SK-N-SH (cell line): ENCODE data around the gene POP4. TPM values are rescaled to one million over a fixed set of nuclear protein-coding genes. Genes with fewer than 3 reads are reported as not detected.
"Not testable (repeated sequence)": the region's sequence is repeated elsewhere in the genome, so short reads cannot be mapped to it uniquely, and the experiment has no call there.

Experiments used
- CTCF ChIA-PET: fragments of 300-600, 350-600 bp; formaldehyde crosslinking; extraction: SDS; loops from one replicate; lab custom pipeline; 2021; lab: Yijun Ruan, JAX
- POLR2A ChIA-PET: fragments of 350-600 bp; sonication (Branson Sonifier 250); formaldehyde crosslinking; extraction: SDS; loops from one replicate; lab custom pipeline; 2020; ENCODE audit warnings: antibody characterized with exemption, inconsistent platforms; lab: Yijun Ruan, JAX
- DNase-seq: peaks from one replicate; pipeline ENCODE4 v3.0.0; 2012
- H2AFZ ChIP-seq: fragments of 200-600 bp; sonication (generic); 2 replicates; pipeline ENCODE4 v1.8.1; 2016; ENCODE audit warnings: antibody characterized with exemption, mild to moderate bottlenecking, low read depth
- H3F3A ChIP-seq: fragments of 200-600 bp; sonication (generic); replicated peaks from 2 replicates; pipeline ENCODE3; 2016; ENCODE audit warnings: antibody characterized with exemption, mild to moderate bottlenecking; ENCODE audit not compliant: insufficient read depth
- H3K27ac ChIP-seq, 2 experiments: fragments of 200-500 bp in 1 of 2; fragments of 200-600 bp in 1 of 2; sonication (Bioruptor generic) in 1 of 2; sonication (generic), shearing (Covaris generic) in 1 of 2; 2 replicates each; pipeline versions ENCODE4 v1.5.1 to v1.6.1; 2014 to 2016; ENCODE audit warnings: low read depth in 2 of 2, inconsistent platforms in 1 of 2, low read length in 1 of 2, mild to moderate bottlenecking in 1 of 2, mixed read lengths in 1 of 2
- H3K27me3 ChIP-seq: fragments of 200-600 bp; sonication (generic), shearing (Covaris generic); 2 replicates; pipeline ENCODE4 v1.6.1; 2016; ENCODE audit warnings: mixed run types; ENCODE audit not compliant: insufficient read depth
- H3K36me3 ChIP-seq, 2 experiments: fragments of 200-500 bp in 1 of 2; fragments of 200-600 bp in 1 of 2; sonication (Bioruptor generic) in 1 of 2; sonication (generic) in 1 of 2; replicated peaks in 1 of 2; 2 replicates each; pipeline versions ENCODE3 to v1.5.1; 2014 to 2016; ENCODE audit warnings: low read length in 1 of 2, mild to moderate bottlenecking in 1 of 2; ENCODE audit not compliant: insufficient read depth in 2 of 2, control insufficient read depth in 1 of 2
- H3K4me1 ChIP-seq, 2 experiments: fragments of 200-500 bp in 1 of 2; fragments of 200-600 bp in 1 of 2; sonication (Bioruptor generic) in 1 of 2; sonication (generic), shearing (Covaris generic) in 1 of 2; 2 replicates each; pipeline versions ENCODE4 v1.5.1 to v1.6.1; 2014 to 2016; ENCODE audit warnings: low read depth in 1 of 2, low read length in 1 of 2, mixed run types in 1 of 2; ENCODE audit not compliant: insufficient read depth in 2 of 2, control insufficient read depth in 1 of 2
- H3K4me2 ChIP-seq: fragments of 200-600 bp; sonication (generic), shearing (Covaris generic); 2 replicates; pipeline ENCODE4 v1.6.1; 2017; ENCODE audit warnings: mixed run types
- H3K4me3 ChIP-seq, 2 experiments: fragments of 200-500 bp in 1 of 2; fragments of 200-600 bp in 1 of 2; sonication (Bioruptor generic) in 1 of 2; sonication (generic), shearing (Covaris generic) in 1 of 2; 2 replicates each; pipeline versions ENCODE4 v1.5.1 to v1.8.1; 2014 to 2016; ENCODE audit warnings: low read depth in 2 of 2, inconsistent platforms in 1 of 2, low read length in 1 of 2, mild to moderate bottlenecking in 1 of 2, mixed read lengths in 1 of 2, moderate library complexity in 1 of 2
- H3K79me2 ChIP-seq: fragments of 200-600 bp; sonication (generic); 2 replicates; pipeline ENCODE4 v1.8.1; 2017; ENCODE audit warnings: mild to moderate bottlenecking; ENCODE audit not compliant: insufficient read depth
- H3K9ac ChIP-seq: fragments of 200-600 bp; sonication (generic); 2 replicates; pipeline ENCODE4 v1.6.1; 2017; ENCODE audit warnings: mixed run types
- H3K9me2 ChIP-seq: fragments of 200-600 bp; sonication (generic); 2 replicates; pipeline ENCODE4 v1.6.1; 2017; ENCODE audit warnings: mixed run types
- H3K9me3 ChIP-seq: fragments of 200-600 bp; sonication (generic); 2 replicates; pipeline ENCODE4 v1.6.1; 2017; ENCODE audit warnings: mixed run types, mild to moderate bottlenecking, moderate library complexity
- H4K20me1 ChIP-seq: fragments of 200-600 bp; sonication (generic); 2 replicates; pipeline ENCODE4 v1.6.1; 2017; ENCODE audit warnings: mild to moderate bottlenecking, mixed run types; ENCODE audit not compliant: insufficient read depth
- CHD2 ChIP-seq: fragments of 150-350 bp; IDR thresholded peaks from 2 replicates; pipeline ENCODE4 v1.6.1; 2018; ENCODE audit warnings: low read length; ENCODE audit not compliant: partially characterized antibody
- ELF1 ChIP-seq: IDR thresholded peaks from 2 replicates; pipeline ENCODE4 v1.4.0; 2012
- FOSL2 ChIP-seq: IDR thresholded peaks from 2 replicates; pipeline ENCODE4 v1.4.0; 2012; ENCODE audit warnings: low read depth, mild to moderate bottlenecking, moderate library complexity, borderline replicate concordance
- FOXM1 ChIP-seq: IDR thresholded peaks from 2 replicates; pipeline ENCODE4 v1.4.0; 2012; ENCODE audit warnings: low read depth, mild to moderate bottlenecking
- GABPA ChIP-seq: IDR thresholded peaks from 2 replicates; pipeline ENCODE4 v1.4.0; 2012; ENCODE audit warnings: low read depth, mild to moderate bottlenecking
- GATA2 ChIP-seq: sonication (generic); formaldehyde crosslinking; IDR thresholded peaks from 2 replicates; pipeline ENCODE4 v1.5.0; 2020; ENCODE audit warnings: mild to moderate bottlenecking, missing genetic modification reagents
- JUND ChIP-seq: IDR thresholded peaks from 2 replicates; pipeline ENCODE4 v1.4.0; 2012
- NRF1 ChIP-seq: IDR thresholded peaks from 2 replicates; pipeline ENCODE4 v1.6.1; 2012; ENCODE audit warnings: low read depth, mild to moderate bottlenecking, low read length
- POLR2AphosphoS5 ChIP-seq: IDR thresholded peaks from 2 replicates; pipeline ENCODE4 v1.6.1; 2012; ENCODE audit warnings: low read depth, low read length
- RAD21 ChIP-seq: IDR thresholded peaks from 2 replicates; pipeline ENCODE4 v1.6.1; 2012; ENCODE audit warnings: mild to moderate bottlenecking, low read length
- REST ChIP-seq: IDR thresholded peaks from 2 replicates; pipeline ENCODE4 v1.6.1; 2012; ENCODE audit warnings: mild to moderate bottlenecking, low read depth, low read length, moderate library complexity
- SIN3A ChIP-seq: IDR thresholded peaks from 2 replicates; pipeline ENCODE4 v1.6.1; 2012; ENCODE audit warnings: low read depth, mild to moderate bottlenecking, low read length, moderate library complexity, borderline replicate concordance
- TAF1 ChIP-seq: IDR thresholded peaks from 2 replicates; pipeline ENCODE4 v1.6.1; 2012; ENCODE audit warnings: low read depth, mild to moderate bottlenecking, low read length, moderate library complexity, borderline replicate concordance
- TCF12 ChIP-seq: IDR thresholded peaks from 2 replicates; pipeline ENCODE4 v1.4.0; 2012
- USF1 ChIP-seq: IDR thresholded peaks from 2 replicates; pipeline ENCODE4 v1.4.0; 2012; ENCODE audit warnings: low read depth, borderline replicate concordance
- YY1 ChIP-seq: IDR thresholded peaks from 2 replicates; pipeline ENCODE4 v1.4.0; 2012; ENCODE audit warnings: low read depth, mild to moderate bottlenecking
- WGBS: methylation state at CpG from one replicate; pipeline ENCODE4 v1.1.6; 2017; ENCODE audit warnings: low lambda C conversion rate; 5-methylcytosine and 5-hydroxymethylcytosine counted together
- polyA plus RNA-seq, 3 experiments: library from polyadenylated mRNA; depleted of rRNA; stranded (reverse); fragments of >200 nt; gene quantifications; 2 replicates each; pipeline ENCODE4 v1.2.3, GENCODE V29; 2012
- TF ChIP-seq, protein P1 (sequence below): IDR thresholded peaks from 2 replicates; pipeline ENCODE4 v1.4.0; 2012; ENCODE audit warnings: low read depth, borderline replicate concordance
- TF ChIP-seq, protein P2 (sequence below): IDR thresholded peaks from 2 replicates; pipeline ENCODE4 v1.4.0; 2012; ENCODE audit warnings: low read depth
- TF ChIP-seq, protein P3 (sequence below): fragments of 150-350 bp; IDR thresholded peaks from 2 replicates; pipeline ENCODE4 v1.6.1; 2017; ENCODE audit warnings: antibody characterized with exemption, low read length, low read depth, borderline replicate concordance

POP4 gene
- 67.7 and 75.4 TPM in 2 replicates for polyA plus RNA-seq (2012; rRNA removed)
- polyA plus RNA-seq (2012; cell fraction: cytosol; rRNA removed), result 64.9 and 76.8 TPM in 2 replicates
- polyA plus RNA-seq (2012; cell fraction: nucleus; rRNA removed), result 80.4 and 105 TPM in 2 replicates

DNA sequence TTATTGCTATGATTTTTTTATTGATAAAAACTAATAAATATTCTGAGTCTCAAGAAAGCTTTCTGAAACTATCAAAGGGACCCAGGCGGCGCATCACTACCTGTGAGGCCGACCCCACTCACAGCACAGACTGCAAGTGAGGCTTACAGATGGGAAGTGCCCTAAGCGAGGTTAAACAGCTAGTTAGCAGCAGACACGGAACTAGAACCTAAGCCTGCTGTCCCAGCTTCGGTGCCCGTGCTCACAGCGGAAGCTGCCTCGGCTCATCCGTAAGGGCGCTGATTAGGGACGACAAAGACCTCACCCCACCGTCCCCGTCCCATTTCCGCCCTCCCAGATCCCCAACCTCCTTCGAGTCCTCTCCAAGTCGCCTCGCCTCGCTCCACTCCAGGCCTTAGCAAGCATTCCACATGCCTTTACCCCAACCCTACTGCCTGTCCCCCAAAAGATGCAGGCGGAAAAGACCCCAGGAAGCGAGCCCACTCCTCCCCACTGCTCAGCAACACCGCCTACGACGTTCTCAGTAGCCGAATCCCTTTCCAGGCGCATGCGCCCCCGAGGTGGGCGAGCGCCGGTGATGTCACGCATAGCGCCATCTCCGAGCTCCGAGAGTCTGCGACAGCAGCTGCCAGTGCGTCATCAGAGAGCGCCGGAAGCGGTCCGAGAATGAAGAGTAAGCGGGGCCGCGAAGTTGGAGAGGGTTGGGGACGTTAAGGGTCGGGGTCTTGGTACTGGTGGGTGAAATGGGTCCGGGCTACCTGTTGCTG, at the start of gene POP4:
Gene POP4 (plus strand): TSS at position 631 of the 767 bp plus-strand sequence. CDS start 36 bp downstream, at position 667.
- 1% methylated on average over 43 of the region's 47 CpGs for WGBS
- H2AFZ ChIP-seq, result peak within 1 kb of the TSS; percentile 96
- ChIA-PET CTCF (interaction anchor here (0.7 to 3.4 kb wide), 8 partner anchors 10 to 124 kb away, joined by 3 to 40 read pairs (median 4); partner anchors contain the start of genes C19orf12 and PLEKHF1), POLR2A (interaction anchor here (0.6 to 2.9 kb wide), 7 partner anchors 8 to 282 kb away, joined by 3 to 28 read pairs (median 5); partner anchors contain the start of genes C19orf12 and PLEKHF1)
- no peaks in the 10 kb centered on the region for H3F3A ChIP-seq
- H3K36me3 ChIP-seq, result peaks cover 6 to 18% of the 10 kb centered on the region in 2 experiments
- no peaks in the 10 kb centered on the region for H4K20me1 ChIP-seq
- DNase-seq, result peak; percentile 97
- H3K9me2 ChIP-seq, result no peaks in the 10 kb centered on the region
- peaks cover 0 to 8% of the 10 kb centered on the region in 2 experiments; a peak in 2 of 4 replicates for H3K4me1 ChIP-seq
- no peaks in the 10 kb centered on the region for H3K27me3 ChIP-seq
- H3K9ac ChIP-seq, result peak within 1 kb of the TSS; percentile 94
- H3K4me2 ChIP-seq, result peak within 1 kb of the TSS; percentile 84
- H3K27ac ChIP-seq, result peak within 1 kb of the TSS; percentile 73 to 82
- peaks cover 18% of the 10 kb centered on the region for H3K79me2 ChIP-seq
- H3K9me3 ChIP-seq, result no peaks in the 10 kb centered on the region
- TF ChIP-seq CHD2 (peak; percentile 86), JUND (no peak), GATA2 (CRISPR knock-in tag) (no peak), RAD21 (no peak), YY1 (peak; percentile 52; the same call in 1 of the 2 replicates), POLR2AphosphoS5 (peak; percentile 99), GABPA (peak; percentile 80), TAF1 (peak; percentile 78), ELF1 (peak; percentile 97), USF1 (peak; percentile 40; the same call in 1 of the 2 replicates), SIN3A (peak; percentile 77; the same call in 1 of the 2 replicates), NRF1 (peak; percentile 92), FOXM1 (no peak), FOSL2 (no peak; the same call in 1 of the 2 replicates), TCF12 (peak; percentile 22; the same call in 1 of the 2 replicates), REST (peak; percentile 41; the same call in 1 of the 2 replicates)
- TF ChIP-seq, protein P1, sequence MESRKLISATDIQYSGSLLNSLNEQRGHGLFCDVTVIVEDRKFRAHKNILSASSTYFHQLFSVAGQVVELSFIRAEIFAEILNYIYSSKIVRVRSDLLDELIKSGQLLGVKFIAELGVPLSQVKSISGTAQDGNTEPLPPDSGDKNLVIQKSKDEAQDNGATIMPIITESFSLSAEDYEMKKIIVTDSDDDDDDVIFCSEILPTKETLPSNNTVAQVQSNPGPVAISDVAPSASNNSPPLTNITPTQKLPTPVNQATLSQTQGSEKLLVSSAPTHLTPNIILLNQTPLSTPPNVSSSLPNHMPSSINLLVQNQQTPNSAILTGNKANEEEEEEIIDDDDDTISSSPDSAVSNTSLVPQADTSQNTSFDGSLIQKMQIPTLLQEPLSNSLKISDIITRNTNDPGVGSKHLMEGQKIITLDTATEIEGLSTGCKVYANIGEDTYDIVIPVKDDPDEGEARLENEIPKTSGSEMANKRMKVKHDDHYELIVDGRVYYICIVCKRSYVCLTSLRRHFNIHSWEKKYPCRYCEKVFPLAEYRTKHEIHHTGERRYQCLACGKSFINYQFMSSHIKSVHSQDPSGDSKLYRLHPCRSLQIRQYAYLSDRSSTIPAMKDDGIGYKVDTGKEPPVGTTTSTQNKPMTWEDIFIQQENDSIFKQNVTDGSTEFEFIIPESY, result peak; percentile 73; the same call in 1 of the 2 replicates
- TF ChIP-seq, protein P2, sequence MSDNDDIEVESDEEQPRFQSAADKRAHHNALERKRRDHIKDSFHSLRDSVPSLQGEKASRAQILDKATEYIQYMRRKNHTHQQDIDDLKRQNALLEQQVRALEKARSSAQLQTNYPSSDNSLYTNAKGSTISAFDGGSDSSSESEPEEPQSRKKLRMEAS, result 0 out of 2 replicates have a peak, but pooled peaks have one; percentile 61
- TF ChIP-seq, protein P3, sequence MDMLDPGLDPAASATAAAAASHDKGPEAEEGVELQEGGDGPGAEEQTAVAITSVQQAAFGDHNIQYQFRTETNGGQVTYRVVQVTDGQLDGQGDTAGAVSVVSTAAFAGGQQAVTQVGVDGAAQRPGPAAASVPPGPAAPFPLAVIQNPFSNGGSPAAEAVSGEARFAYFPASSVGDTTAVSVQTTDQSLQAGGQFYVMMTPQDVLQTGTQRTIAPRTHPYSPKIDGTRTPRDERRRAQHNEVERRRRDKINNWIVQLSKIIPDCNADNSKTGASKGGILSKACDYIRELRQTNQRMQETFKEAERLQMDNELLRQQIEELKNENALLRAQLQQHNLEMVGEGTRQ, result no peak
- TF ChIP-seq, all 33 proteins: peak for 13
- peak within 1 kb of the TSS; percentile 86 to 89 for H3K4me3 ChIP-seq

DNA sequence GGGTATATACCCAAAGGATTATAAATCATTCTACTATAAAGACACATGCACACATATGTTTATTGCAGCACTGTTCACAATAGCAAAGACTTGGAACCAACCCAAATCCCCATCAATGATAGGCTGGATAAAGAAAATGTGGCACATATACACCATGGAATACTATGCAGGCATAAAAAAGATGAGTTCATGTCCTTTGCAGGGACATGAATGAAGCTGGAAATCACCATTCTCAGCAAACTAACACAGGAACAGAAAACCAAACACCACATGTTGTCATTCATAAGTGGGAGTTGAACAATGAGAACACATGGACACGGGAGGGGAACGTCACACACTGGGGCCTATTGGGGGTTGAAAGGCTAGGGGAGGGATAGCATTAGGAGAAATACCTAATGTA, 47.0 kb upstream of the POP4 start:
- H3K4me1 ChIP-seq, H4K20me1 ChIP-seq, H3F3A ChIP-seq, H2AFZ ChIP-seq, H3K27ac ChIP-seq, POLR2A ChIA-PET, H3K79me2 ChIP-seq, H3K9me3 ChIP-seq, CTCF ChIA-PET, H3K9me2 ChIP-seq, H3K4me2 ChIP-seq, H3K9ac ChIP-seq, H3K36me3 ChIP-seq, H3K27me3 ChIP-seq, H3K4me3 ChIP-seq, DNase-seq: not testable (repeated sequence)
- 2% methylated on average over 2 of the region's 2 CpGs for WGBS
